Amniotic epithelial cell (primary cell): ENCODE data around the gene CNNM3.
"Not testable (repeated sequence)": the region's sequence is repeated elsewhere in the genome, so short reads cannot be mapped to it uniquely, and the experiment has no call there.

ENCODE experiments used
- DNase-seq: peaks from one replicate; pipeline ENCODE4 v3.0.0-alpha.2; 2010; ENCODE audit warnings: low read depth

Gene CNNM3

DNA sequence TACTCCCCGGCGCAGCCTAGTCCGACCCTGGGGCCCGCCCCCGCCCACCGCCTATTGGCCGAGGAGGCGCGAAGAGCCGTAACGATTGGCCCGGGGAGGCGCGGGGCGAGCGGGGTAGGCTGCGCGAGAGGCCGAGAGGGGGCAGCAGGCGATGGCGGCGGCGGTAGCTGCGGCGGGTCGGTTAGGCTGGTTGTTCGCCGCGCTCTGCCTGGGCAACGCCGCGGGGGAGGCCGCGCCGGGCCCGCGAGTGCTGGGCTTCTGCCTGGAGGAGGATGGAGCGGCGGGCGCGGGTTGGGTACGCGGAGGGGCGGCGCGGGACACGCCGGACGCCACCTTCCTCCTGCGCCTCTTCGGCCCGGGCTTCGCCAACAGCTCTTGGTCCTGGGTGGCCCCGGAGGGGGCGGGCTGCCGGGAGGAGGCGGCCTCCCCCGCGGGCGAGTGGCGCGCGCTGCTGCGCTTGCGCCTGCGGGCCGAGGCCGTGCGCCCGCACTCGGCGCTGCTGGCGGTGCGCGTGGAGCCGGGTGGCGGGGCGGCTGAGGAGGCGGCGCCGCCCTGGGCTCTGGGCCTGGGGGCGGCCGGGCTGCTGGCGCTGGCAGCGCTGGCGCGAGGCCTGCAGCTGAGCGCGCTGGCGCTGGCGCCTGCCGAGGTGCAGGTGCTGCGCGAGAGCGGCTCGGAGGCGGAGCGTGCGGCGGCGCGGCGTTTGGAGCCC, at the start of gene CNNM3:
TSS of gene CNNM3 (plus strand) at position 142 of the 709 bp plus-strand sequence. CDS start at position 152, 10 bp downstream.
- peak; percentile 87 for DNase-seq

DNA sequence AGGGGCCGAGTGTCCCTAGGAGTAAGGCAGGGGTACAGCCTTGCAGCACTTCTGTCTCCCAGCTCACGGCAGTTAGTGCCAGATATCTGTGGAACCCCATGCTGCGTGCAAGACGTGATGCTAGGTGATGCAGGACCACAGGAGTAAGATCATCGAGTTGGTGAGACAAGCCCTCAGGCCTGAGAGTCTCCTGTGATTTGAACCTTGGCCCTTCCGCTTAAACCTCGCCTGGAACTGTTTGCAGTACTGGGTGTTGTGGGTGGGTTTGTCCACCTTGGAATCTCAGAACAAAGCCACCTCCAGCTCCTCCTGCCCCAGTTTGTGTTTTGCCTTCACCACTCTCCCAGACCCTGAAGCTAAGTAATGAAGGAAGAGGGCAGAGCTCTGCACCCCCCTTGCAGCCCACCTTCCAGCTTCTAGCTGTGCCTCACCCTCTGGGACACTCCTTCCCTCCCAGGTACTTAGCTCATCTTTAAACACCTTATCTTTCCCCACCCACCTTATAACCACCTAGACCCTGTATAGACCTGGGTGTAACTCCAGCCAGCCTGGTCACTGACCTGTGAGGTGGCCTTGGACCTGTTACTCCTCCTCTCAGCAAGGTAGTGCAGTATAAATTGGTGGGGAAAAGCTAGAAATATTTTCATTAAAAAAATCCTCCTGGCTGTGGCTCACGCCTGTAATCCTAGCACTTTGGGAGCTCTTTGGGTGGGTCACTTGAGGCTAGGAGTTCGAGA, 48.8 kb upstream of the CNNM3 start:
- DNase-seq, result no peak

DNA sequence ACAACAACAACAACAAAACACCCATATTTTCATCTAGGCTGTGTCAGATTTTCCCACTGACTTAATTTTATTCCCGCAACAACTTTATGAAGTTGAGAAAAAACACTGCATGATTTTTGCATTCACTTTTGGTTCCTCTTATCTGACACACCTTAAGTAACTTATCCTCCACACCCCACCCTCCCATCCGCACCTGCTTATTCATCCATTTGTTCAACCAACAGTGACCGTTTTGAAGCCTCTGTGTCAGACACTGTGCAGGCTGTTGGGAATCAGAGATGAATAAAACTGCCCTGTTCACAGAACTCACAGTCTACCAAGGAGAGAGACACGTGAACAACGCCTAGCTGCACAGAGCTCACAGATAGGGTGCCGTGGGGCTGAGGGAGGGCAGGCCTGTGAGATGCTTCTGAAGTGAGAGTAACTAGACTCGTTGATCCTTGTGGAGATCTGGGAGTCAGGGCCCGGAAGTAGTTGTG, 47.9 kb upstream of the CNNM3 start:
- DNase-seq, result peak; percentile 91

DNA sequence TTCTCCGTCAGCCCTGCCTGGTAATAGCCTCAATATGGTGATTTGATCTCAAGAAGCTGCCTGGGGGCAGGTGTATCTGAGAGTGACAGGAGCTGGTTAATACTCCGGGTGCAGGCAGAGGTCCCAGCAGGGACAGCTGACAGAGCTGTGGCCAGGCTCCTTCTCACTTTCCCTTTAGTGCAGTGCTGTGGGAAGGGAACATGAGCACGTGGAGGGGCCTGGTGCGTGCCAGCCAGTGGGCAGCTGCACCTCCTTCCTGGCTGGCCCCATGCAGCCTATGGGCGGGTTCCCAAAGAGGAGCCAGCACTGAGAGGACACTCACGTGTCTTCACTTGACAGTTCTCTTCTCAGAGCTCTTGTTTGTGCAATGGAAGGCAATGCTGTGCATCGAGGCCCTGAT, 46.3 kb upstream of the CNNM3 start:
- no peak for DNase-seq

DNA sequence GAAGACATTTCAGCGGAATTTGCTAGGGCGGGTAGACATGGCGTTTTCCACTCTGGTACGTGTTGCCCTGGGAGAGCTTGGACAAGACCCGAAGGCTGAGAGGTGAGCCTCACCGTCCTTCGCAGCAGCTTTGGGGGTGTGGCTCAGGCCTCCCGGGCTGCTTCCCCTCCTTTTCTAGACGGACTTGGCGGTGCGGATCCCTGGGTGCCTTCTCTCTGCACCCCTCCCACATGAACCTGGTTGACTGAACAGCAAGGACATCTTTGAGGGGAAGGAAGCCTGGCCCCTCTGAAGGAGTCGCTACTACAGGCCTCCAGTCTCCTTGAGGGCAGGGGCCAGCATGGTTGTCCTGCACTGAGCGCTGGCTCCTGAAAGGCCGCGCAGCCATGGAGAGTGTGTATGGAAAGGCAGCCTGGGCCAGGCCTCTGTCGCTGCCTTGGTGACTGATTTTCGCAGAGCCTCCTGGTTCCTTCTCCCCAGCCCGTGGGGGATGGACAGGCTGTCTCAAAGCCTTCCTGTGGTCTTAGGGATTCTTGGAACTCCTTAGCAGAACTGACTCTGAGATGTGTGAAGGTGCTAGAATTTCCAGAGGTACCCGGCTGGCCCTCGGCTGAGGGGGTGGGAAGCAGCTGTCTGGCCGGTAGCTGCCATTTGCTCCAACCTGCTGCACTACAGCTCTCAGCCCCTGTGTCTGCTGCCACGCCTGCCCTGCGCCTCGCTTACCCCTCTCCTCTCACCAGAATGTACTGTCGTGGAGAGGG, 45.4 kb upstream of the CNNM3 start:
- no peak for DNase-seq

DNA sequence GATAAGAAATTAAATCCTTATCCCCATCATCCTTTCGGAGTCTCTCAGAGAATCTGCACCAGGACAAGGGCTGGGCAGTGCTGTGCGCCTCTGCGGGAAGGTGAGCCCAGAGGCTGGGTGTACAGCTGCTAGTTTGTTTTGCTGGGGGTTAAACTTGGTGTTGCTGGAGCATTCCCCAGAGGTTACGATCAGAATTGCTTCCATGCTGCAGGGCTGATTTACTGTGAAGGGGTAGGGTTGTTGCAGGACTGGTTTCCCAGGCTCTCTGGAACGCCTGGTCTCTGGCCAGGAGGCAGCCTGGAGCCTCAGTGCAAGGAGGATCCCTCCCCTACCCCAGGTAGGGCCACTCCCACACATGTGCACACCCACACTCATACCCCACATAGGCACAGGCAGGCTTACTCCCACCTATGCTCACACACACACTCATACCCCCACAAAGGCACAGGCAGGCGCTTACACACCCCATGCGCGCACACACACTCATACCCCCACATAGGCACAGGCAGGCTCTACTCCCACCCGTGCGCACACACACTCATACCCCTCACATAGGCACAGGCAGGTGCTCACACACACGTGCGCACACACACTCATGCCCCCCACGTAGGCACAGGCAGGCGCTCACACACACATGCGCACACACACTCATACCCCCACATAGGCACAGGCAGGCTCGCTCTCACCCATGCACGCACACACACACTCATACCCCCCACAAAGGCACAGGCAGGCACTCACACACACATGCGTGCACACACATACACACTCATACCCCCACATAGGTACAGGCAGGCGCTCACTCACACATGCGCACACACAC, 44.1 kb upstream of the CNNM3 start:
- DNase-seq, result no peak

DNA sequence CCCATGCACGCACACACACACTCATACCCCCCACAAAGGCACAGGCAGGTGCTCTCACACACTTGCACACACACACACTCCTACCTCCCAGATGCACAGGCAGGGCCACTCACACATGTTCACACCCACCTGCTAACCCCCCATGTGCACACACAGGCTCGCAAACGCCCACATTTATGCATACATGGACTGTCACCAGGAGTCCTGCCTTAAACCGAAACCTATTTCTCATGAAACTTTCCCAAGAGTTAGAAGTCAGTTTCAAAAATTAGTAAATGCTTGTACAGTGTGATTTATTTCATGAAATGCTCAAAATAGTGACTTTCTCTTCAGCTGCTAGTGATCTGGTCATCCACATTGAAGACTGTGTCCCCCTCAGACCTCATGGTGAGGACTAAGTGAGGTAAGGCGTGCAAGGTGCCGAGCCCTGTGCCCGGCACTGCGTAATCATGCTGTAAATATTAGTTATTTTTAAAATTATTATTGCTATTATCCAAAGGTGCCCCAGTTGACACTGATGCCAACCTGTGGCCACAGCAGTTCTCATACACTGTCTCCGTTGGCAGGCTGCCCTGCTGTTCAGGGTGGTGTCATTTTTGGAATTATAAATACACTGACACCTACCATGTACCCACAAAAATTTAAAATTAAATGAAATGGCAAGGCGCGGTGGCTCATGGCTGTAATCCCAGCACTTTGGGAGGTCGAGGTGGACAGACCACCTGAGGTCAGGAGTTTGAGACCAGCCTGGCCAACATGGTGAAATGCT, 43.0 kb upstream of the CNNM3 start:
- DNase-seq, result no peak

DNA sequence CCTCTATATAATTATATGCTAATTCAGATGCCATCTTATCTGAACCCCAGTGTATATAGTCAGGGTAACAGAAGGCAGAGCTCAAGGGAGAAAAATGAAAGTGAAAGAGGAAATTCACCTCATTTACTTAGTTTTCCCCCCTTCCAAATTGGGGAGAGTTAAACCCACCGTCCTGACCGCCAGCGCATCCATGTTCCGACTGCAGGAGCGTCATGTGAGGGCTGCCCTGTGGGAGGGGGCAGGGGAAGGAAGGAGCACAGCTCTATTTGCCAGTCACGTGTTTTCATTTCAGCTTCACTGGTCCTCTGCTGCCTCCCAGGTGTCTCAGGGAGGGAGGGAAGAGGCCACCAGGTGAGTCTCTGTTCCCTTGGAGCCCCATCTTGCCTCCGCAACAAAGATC, 42.1 kb upstream of the CNNM3 start:
- DNase-seq, result no peak

DNA sequence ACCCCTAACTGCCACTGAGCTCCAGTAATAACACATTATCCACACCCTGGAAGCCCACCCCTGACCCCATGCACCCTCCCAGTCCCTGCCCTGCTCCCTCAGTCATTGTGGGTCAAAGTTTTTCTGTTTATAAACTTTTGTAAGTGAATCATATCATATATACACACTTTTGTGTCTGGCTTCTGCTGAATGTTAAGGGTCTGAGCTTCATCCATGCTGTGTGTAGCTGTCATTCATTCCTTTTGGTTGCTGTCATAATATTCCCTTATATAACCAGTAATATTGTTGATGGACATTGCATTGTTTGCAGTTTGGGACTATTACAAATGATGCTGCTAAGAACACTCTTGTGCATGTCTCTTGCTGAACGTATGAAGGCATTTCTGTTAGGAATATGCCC, 40.9 kb upstream of the CNNM3 start:
- no peak for DNase-seq

DNA sequence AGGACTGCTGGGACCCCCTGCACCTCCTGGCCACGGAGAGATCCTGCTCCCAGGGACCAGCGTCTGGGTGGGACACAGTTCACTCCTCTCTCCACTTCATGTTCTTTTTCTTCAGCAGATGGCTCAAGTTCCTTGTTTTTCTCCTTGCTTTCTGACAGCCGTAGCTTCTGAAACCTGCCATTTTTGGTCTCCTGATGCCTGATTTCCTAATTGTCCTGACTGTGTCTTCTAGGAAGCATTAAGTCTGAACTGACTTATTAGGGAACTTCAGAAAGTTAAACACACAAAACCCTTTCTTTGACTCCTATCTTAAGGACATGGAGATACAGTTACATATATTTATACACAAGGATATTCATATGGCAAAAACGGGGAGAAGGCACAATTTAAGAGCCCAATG, 32.7 kb upstream of the CNNM3 start:
- no peak for DNase-seq

DNA sequence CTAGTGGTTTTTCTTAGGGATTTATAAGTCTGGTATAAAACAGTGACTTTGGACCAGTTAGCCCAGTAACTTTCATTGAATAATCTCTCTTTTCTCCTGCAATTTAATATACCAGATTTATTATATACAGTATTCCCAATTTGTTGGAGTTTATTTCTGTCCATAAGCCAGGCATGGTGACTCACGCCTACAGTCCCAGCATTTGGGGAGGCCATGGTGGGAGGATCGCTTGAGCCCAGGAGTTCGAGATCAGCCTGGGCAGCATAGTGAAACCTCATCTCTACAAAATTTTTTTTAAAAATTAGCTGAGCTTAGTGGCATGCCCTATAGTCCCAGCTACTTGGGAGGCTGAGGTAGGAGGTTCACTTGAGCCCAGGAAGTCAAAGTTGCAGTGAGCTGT, 28.7 kb upstream of the CNNM3 start:
- DNase-seq, result no peak

DNA sequence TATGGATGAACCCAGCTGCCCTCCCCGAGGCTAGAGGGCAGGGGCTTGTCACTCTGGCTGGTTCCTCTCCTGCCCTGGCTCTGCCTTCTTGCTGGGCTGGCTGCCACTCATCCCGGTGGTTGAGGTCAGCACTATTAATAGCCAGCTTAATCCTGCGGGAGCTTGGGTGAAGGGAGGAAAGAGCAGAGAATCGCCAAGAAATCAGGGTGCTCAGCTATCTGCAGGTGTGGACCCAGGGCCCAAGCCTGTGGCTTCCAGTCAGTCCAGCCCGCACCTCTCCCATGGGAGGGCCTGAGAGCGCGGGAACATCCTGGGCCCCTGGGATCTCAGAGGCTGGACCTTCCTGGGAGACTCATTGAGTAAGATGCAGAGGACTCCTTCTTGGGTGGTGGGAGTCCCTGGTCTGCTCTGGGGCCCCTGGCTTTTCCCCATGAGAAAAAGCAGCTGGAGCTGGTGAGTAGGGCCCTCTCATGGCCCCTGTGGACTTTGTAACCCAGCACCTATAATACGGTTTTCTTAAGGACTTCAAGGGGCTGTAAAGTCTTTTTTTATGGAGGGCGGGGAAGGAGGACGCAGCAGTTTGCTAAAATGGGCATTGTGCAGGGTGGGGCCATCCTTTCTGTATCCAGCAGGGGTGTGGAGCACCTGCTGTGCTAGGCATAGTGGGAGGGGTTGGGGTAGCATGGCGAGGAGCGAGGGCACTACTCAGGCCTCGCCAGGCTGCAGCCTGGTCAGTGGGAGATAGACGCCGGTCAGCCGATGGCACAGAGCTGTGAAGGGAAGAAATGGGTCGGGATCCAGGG, 27.4 kb upstream of the CNNM3 start:
- peak; percentile 50 for DNase-seq

DNA sequence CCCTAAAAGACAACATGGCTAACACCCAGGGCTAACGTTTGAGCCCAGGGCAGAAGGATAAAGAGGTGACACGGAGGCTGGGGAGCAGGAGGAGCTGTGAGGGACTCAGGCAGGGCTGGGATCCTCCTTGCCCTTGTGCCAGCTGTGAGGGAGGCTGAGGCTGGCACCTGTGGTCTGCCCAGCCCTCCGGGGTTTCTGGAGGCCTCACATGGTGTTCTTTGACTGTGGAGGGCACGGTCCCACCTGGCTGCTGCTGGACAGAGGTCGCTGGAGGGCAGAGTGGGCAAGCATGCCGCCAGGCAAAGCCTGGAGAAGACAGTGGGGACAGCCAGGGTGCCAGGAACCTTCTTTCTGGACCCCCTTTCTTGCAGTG, 26.8 kb upstream of the CNNM3 start:
- no peak for DNase-seq

DNA sequence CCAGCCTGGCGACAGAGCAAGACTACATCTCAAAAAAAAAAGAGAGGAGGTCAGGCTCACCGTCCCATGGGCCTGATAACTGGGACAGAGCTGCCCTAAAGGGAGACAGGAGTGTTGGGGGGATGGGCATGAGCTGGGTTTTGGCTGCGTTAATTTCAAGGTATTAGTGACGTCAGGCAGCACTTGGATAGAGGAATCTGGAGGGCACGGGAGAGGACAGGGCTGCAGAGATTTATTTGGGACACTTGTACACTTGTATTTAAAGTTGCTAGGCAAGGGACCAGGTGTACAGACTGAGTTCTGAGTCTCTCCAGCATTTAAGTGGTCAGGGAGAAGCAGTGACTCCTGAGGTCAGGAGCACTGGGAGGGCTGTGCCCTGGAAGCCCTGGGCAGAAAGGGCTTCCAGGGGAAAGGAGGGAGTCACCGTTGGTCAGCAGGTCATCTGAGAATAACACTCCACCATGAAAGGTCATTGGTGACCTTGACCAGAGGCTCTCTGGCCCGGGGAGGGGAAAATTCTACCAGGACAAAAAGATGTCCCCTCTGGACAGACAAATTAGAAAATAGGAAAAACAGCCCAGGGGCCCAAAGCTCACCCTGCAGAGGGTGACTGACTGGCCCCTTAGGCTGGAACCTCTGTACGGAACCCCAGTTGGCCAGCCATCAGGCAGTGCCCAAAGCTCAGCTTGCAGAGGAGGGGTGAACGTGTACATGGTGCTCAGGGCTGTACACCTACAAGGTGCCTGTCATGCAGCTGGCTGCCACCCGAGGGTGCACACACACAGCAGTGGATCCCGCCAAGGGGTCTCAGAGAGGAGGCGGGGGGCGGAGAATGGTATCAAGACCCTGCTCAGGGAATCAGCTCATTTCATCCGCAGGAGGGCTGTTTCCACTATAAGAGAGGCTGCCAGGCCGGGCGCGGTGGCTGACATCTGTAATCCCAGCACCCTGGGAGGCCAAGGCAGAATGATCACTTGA, 23.0 kb upstream of the CNNM3 start:
- no peak for DNase-seq

DNA sequence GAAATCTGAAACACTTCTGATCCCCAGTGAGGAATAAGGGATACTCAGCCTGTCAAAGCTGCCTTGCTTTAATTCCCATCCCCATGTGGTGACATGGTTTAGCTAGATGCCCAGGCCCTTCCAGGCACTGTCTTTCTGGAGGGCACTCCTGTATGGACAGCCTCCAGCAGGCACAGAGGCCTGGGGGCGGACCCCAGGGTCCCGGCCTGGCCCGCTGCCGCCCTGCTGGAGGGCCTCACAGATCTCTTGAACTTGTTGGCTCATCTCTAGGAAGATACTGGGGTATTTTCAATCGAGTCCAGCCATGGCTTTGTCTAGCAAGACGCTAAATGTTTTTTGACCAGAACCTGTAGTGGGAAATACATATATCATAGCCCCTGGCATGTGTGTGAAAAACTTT, 21.0 kb upstream of the CNNM3 start:
- no peak for DNase-seq

DNA sequence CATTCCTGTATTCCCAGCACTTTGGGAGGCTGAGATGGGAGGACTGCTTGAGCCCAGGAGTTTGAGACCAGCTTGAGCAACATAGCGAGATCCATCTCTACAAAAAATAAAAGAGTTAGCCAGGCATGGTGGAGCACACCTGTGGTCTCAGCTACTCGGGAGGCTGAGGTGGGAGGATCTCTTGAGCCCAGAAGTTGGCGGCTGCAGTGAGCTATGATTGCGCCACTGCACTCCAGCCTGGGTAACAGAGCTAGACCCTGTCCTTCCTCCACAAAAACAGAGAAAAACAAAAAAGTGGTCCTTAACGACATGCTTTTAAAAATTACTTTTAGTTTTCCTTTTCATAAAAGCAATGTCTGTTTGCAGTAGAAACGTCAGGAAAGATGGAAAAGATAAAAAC, 19.6 kb upstream of the CNNM3 start:
- DNase-seq, result not testable (repeated sequence)

DNA sequence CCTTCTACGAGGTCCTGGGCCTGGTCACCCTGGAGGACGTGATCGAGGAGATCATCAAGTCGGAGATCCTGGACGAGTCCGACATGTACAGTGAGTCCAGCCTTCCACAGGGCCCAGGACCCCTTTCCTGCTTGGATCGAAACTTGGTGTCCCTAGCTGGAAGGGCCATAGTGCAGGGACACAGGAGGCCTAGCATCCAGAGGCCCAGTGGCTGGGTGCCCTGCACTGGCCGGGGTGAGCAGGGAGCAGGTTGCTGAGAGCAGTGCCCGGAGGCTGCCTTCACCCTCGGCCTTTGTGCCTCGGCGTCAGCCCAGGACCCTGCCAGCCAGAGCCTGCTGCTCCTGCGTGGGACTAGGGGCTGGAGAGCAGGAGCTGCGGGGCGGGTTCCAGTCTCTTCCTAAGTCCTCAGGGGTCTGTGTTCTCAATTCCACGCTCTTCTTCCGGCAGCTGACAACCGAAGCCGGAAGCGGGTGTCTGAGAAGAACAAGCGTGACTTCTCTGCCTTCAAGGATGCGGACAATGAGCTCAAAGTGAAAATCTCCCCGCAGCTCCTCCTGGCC, 18.9 kb upstream of the CNNM3 start:
- DNase-seq, result no peak

DNA sequence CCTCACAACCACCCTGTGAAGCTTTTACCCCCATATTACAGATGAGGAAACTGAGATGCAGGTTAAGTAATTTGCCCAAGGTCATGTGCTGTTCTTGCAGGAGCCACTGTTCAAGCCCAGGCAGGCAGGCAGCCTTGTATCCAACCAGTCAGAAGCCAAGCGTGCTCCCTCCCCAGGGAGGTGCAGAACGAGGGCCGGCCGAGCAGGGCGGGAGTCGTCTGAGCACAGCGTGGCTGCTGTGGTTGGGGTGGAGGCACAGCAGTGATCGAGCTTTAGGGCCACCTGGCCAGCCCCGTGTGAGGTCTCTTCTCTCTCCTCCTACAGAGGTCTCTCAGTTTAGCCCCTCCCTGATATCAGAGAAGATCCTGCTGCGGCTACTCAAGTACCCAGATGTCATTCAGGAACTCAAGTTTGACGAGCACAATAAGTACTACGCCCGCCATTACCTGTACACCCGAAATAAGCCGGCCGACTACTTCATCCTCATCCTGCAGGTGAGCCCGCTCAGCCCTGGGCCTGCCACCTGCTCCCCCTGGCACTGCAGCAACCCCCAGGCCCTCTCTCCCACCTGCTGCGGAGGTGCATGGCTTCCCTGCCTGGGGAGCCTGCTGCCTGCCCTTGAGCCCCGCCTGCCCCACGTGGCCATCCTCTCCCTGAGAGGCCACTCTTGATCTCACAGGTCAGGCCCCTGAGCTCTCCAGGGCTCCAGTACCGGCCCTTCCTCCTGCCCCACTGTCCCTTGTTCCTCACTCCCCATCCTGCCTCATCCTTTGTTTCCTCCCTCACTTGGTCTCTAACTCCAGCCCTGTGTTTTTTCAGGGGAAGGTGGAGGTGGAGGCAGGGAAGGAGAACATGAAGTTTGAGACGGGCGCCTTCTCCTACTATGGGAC, 17.1 kb upstream of the CNNM3 start:
- no peak for DNase-seq
